HG02981 (cell line): ENCODE measurements around the gene HBS1L.

Experiments
- ATAC-seq: cut with Tn5 transposase; IDR thresholded peaks from one replicate; pipeline ENCODE4 v1.9.1; 2021; ENCODE audit warnings: mild to moderate bottlenecking, moderate library complexity; ENCODE audit not compliant: unreplicated experiment

HBS1L gene

DNA sequence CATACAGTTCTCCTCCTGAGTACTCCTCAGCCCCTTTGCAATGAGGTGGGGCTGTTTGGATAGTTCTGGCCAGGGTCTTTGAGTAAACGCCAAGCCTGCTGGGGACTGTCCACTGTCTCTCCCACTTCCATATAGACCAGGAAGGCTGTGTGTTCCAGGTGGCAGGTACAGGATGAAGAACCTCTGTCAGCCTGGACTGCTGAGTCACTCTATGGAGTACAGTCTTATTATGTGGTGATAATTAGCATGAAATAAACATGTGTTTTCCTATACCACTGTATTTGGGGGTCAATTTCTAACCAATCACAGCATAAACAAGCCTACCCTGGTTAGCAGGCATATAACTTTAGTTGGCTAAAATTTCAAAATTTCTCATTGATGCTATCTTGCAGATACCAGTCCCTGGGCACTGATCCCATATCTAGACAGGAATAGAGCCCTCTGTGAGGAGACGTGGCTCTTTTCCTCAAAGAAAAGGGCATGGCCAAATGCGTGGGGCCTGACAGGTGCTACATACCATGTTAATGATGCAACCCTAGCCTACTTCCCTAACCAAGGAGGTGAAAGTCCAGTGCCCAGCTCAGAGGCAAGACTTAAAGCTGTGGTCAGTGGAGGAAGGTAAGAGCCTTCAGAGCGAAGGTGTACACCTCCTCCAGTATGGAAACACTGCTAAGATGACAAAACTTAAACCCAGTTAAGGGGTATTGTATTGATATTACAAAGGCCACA lies 100.2 kb downstream of the HBS1L start:
- ATAC-seq: no peak

GRCh38 chr6:134951494-134952263 lies 102.9 kb downstream of the HBS1L start:
- no peak for ATAC-seq

- ATAC-seq: no peak
These were observed 104.1 kb downstream of the HBS1L start for GRCh38 chr6:134950482-134950881.

GRCh38 chr6:134949927-134950326 lies 104.7 kb downstream of the HBS1L start, which contains the start of gene ALDH8A1:
Gene ALDH8A1, minus strand, starts transcription at chr6:134950101. Its CDS starts 48 bp downstream, at chr6:134950053.
- ATAC-seq: no peak

- no peak for ATAC-seq
These were observed 105.9 kb downstream of the HBS1L start for GRCh38 chr6:134948691-134949090.

DNA sequence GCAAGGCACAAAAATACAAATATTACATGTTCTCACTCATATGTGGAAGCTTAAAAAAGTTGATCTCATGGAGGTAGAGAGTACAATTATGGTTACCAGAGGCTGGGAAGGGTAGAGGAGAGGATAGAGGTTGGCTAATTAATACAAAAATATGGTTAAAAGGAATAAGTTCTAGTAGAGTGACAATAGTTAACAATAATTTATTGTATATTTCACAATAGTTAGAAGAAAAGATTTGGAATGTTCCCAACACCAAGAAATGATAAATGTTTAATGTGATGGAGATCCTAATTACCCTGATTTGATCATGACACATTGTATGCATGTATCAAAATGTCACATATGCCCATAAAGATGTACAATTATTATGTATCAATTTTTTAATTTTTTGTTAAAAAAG lies 106.5 kb downstream of the HBS1L start:
- ATAC-seq: no peak

DNA sequence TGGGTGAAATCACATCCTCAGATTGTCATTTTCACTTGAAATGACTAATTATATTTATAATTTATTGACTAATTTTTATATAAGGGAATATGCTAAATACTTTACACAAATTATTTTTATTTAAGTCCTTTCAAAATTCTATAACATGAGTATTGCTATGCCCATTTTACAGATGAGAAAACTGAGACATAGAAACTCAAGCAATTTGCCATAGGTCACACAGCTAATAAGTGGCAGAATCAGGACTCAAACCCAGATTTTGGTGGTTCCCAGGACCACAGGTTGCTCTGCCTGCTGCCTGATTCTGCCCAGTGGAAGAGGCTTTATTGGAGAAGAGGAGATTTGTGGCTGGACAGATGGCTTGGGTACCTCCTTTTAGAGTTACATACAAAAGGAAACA lies 109.6 kb downstream of the HBS1L start:
- ATAC-seq: no peak

DNA sequence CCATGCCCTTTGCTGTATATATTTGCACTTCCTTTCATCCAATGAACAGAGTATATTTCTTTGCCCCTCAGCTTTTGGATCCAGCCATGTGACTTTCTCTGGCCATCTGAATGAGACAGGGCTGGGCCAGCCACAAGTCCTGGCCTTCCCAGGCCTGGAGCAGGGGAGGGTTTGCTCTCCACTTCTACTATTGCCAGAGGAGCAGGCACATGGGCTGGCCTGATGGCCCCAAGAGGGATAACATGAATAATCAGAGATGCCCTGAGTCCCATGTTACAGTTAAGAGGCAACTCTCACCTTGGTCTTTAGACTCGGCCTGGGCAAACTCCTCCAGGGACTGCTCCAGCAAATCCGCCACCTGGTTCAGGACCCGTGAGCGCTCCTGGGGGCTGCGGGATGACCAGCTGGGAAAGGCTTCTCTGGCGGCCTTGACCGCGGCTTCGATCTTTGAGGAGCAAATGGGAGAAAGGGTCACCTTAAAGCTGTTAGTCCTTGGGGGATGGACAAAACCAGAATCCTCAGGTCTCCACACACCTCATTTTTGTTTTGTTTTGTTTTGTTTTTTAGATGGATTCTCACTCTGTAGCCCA lies 111.0 kb downstream of the HBS1L start:
- no peak for ATAC-seq

- ATAC-seq: no peak
These were observed 115.7 kb downstream of the HBS1L start for GRCh38 chr6:134938896-134939295.

GRCh38 chr6:134937426-134937825 lies 117.2 kb downstream of the HBS1L start:
- no peak for ATAC-seq

GRCh38 chr6:134936931-134937330 lies 117.7 kb downstream of the HBS1L start:
- ATAC-seq: no peak

DNA sequence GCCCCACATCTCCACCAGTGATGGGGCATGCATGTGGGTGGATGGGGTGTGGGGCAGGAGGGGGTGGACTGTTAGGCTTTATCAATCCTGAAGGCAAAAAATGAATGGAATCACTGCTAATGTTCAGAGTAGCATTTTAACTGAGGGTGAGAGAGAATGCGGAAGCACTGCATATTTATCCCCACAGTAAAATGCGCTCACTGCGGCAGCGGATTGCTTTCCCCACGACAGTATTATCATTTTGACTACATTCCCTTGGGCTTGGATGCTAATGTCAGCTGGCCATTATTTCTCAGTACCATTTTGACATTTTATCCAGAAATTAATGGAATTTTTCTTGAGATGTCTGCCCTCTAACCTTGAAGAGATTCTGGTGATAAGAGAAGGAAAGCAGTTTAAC lies 118.1 kb downstream of the HBS1L start:
- no peak for ATAC-seq

DNA sequence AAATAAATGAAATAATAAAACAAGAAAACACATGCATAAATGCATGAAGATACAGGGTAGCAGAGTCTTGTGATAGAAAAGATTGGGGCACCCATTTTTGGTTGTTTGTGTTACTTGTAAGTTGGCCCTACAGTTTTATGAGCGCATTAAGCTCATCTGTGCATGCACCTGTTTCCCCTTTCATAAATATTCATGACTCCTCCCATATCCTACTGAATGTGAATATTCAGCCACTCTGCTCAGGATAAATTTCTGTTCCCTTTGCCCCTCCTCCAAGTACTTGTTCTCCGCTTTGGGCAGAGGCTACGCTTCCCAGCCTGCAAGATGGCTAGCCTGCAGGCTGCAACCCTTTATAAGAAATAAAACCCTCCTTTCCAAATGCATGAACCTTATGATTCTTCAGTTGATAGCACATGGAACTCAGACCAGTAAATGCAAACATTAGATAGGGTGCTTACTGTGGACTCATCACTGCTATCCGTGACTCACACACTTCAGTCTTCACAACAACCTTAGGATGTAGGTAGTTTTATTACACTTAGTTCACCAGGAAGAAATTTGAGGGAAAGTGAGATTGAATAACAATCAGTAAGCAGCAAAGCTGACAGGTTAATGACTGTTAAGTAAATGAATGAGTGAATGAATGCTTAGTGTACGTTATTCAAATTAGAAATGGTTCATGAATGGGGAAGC lies 119.7 kb downstream of the HBS1L start:
- ATAC-seq: no peak

DNA sequence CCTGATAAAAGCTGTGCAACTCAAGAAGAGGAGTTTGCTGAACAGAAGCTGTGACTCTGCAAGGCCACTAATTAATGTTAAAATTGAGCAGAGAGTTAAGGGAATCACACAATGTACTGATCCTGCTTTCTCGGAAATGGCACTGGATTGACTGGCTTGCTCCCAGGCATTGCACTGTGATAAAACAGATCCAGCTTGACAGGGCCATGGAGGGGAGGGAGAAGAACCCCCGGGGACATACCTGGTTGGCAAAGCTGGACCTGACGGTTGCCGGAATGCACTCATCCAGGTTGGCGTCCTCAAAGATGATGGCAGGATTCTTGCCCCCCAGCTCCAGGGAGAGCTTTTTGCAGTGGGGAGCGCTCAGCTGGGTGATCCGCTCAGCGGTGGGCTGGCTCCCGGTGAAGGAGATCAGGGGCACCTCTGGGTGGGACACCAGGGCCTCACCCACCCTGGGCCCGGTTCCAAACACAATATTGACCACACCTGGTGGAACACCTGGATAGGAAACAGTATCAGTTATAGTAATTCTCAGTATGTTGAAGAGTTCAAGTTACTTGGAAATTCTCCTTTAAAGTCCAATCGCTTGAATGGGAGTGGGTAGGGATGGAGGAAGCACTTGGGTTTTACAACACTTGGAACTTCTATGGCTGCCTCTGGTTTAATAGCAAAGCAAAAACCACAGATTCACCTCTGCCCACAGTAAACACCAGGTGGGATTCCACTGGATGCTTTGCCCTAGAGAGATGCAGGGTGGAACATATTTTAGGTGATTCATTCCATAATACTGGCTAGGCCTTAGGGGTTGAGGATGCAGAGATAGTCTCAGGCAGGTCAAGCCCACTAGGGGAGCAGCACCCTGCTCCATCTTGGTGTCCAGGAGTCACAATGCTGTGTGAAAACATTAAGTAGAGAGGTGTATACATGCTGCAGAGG lies 121.8 kb downstream of the HBS1L start:
- ATAC-seq: no peak

DNA sequence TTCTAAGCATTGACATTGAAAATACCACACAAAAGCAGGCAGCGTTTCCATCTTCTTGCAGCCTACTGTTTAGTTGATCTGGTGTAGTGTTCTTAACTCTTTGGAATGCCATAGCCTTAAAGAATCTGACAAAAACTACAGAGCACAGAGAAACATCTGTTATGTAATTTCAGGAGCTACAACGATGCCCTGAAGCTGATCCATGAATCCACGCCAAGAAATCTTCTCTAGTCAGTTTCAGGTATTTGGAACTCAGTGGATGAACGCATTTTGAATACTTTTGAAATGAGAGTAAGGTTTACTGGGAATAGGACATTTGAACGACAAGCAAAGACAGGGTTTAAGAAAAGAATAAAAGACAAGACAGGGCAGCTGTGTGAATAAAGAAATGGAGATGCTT lies 122.5 kb downstream of the HBS1L start:
- no peak for ATAC-seq

GRCh38 chr6:134930463-134930862 lies 124.2 kb downstream of the HBS1L start:
- no peak for ATAC-seq

- no peak for ATAC-seq
These were observed 126.3 kb downstream of the HBS1L start for GRCh38 chr6:134928151-134928900.

DNA sequence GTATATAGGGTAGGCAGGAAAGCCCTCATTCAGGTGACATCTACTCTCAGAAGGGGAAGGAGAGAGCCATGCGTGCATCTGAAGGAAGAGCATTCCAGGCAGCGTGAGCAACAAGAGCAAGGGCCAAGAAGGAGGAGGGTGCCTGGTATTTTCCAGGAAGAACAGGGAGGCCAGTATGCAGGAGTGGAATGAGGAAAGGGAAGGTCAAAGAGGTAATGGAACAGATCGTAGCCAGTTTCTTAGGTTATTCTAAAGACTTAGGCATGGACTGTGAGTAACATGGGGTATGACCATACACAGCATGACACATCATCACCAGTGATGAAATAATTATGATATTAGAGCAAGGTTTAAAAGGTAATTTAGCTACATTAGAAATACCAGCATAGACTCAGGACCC lies 128.8 kb downstream of the HBS1L start:
- ATAC-seq: no peak

DNA sequence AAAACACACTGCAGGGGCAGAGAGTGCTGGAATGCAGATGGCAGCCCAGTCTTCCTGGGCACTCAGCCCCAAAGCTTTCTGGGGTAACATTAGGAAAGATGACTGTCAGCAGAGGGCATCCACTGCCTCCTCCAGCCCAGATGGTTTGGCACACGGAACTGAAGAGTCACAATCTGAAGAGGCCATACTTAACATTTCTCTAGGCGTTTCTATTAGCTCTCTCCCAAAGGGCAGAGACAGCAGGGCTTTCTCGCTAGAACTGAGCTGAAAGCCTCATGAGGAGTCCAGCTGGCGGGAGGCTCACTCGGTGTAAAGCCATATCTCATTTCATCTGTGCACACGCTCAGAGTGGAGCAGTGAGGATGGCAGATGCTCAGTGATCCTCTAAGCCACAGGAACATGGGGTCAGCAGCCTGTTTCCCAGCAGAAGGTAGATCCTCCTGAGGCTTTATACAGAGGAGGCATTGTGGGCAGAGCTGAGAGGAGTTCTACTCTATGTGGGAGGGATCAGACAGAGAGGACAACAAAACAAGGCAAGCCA lies 132.8 kb downstream of the HBS1L start:
- ATAC-seq: no peak
